Measurements from ENCODE around the gene EIF5A.
"Not testable (repeated sequence)": the region's sequence is repeated elsewhere in the genome, so short reads cannot be mapped to it uniquely, and the experiment has no call there.

The EIF5A gene

DNA sequence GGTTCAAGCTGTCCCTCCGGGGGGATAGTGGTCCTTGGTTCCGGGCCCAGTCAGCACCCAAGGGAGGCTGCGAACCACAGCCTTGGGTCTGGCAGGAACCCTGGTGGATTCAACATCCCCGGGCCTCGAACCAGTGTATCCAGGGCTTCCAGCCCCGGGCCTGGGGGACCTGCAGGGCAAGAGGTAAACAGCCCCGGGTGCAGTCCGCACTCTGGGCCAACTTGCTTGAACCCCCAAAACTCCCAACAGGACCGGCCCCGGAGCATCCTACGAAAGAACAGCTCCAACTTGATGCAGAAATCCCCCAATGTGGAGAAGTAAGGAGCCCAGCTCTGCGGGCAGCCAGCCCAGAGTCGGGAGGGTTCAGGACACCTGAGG lies 23.2 kb downstream of the EIF5A start:
- DNase-seq (ENCODE audit: low spot score): no peak

GRCh38 chr17:7332111-7332510 lies 24.7 kb downstream of the EIF5A start:
- no peak for DNase-seq (ENCODE audit: low spot score)

DNA sequence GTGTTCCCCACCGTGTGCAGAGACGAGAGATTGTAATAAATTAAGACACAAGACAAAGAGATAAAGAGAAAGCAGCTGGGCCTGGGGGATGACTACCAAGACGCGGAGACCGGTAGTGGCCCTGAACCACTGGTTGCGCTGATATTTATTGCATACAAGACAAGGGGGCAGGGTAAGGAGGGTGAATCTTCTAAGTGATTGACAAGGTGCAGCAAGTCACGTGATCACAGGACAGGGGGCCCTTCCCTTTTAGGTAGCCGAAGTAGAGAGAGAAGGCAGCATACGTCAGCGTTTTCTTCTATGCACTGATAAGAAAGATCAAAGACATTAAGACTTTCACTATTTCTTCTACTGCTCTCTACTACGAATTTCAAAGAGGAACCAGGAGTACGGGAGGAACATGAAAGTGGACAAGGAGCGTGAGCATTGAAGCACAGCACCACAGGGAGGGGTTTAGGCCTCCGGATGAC lies 25.2 kb downstream of the EIF5A start:
- DNase-seq (ENCODE audit: low spot score): not testable (repeated sequence)

- DNase-seq (ENCODE audit: low spot score): no peak
Measured at GRCh38 chr17:7334938-7335538, 27.6 kb downstream of the EIF5A start.

DNA sequence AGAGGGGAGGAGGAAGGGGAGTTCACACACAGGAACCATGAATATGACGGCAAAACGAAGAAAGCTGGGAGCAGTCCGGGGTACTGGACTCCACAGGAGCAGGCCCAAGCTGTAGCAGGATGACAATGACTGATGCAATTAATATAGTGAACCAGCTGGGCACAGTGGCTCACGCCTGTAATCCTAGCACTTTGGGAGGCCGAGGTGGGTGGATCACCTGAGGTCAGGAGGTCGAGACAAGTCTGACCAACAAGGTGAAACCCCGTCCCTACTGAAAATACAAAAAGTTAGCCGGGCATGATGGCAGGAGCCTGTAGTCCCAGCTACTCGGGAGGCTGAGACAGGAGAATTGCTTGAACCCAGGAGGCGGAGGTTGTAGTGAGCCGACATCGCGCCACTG lies 28.3 kb downstream of the EIF5A start:
- DNase-seq (ENCODE audit: low spot score): not testable (repeated sequence)

- DNase-seq (ENCODE audit: low spot score): peak; percentile 41
Measured at GRCh38 chr17:7336240-7337175, 29.1 kb downstream of the EIF5A start, which contains the start of gene ACAP1. ACAP1 (plus strand) TSS chr17:7336529; CDS start chr17:7336735, 206 bp downstream.

DNA sequence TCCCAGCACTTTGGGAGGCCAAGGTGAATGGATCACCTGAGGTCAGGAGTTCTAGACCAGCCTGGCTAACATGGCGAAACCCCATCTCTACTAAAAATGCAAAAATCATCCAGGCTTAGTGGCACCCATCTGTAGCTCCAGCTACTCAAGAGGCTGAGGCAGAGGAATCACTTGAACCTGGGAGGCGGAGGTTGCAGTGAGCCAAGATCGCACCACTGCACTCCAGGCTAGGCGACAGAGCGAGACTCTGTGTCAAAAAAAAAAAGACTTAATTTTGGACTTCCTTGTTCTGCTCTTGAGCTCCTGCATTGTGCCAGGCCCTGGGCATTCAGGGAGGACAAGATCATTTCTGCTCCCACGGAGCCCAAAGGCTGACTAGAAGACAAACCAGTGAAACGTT lies 30.2 kb downstream of the EIF5A start:
- DNase-seq (ENCODE audit: low spot score): not testable (repeated sequence)

DNA sequence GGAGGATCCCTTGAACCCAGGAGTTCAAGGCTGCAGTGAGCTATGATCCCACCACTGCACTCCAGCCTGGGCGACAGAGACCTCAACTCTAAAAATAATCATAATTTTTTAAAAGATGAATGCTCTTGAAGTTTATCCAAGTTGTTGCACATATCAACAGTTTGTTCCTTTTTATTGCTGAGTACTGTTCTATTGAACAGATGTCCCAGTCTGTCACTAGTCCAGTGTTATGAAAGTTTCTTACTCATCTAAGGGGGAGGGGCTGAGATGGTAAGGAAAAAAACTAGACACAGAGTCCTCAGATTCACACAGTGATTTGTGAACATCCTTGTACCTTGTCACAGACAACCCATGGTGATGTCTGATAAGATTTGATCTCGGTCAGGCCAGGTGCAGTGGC lies 32.8 kb downstream of the EIF5A start:
- DNase-seq (ENCODE audit: low spot score): no peak

DNA sequence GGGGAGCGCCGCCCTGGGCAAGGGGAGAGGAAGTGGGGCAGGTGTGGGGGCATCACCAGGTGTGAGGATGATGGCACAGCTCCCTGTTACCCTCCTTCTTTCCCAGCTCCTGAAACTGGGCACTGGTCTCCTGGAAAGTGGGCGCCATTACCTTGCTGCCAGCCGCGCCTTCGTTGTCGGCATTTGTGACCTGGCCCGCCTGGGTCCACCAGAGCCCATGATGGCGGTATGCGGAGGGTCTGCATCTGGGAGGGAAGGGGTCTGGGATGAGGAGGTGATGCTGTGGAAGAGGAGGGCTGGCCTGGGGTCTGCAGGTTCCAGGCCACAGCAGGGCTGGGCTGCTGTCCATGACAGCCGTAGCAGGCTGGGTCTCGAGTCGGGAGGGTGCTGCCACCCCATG lies 34.4 kb downstream of the EIF5A start:
- no peak for DNase-seq (ENCODE audit: low spot score)

- DNase-seq (ENCODE audit: low spot score): no peak
Measured at GRCh38 chr17:7343250-7343649, 35.8 kb downstream of the EIF5A start.

DNA sequence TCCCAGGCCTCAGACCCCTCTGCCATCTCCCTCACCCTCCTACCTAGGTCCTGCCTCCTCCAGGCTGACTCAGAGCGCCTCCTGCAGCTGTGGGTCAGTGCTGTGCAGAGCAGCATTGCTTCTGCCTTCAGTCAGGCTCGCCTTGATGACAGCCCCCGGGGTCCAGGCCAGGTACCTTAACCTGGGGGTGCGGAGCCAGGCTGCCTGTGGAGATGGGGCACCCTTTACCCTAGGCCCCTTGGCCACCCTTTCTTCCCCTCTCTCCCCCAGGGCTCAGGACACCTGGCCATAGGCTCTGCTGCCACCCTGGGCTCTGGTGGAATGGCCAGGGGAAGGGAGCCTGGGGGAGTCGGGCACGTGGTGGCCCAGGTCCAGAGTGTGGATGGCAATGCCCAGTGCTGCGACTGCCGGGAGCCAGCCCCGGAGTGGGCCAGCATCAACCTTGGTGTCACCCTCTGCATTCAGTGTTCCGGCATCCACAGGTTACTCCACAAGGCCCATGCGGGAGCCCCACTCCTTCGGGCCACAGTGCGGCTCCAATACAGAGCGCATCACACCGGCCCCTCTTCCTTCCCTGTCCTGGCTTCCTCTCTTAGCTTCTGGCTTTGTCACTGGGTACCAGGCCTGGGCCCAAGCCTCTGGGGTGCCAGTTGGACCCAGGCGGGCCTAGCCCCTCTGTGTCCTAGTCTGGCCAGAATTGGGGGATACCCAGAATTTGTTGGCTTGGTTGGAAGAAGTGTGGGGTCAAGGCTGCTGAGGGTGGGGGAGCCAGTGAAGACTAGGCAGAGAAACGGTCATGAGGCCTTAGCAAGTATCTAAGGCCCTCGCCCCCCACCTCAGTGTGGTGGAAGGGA lies 39.6 kb downstream of the EIF5A start:
- DNase-seq (ENCODE audit: low spot score): no peak

- no peak for DNase-seq (ENCODE audit: low spot score)
Measured at GRCh38 chr17:7347630-7348477, 40.4 kb downstream of the EIF5A start.

- no peak for DNase-seq (ENCODE audit: low spot score)
Measured at GRCh38 chr17:7348478-7349242, 41.2 kb downstream of the EIF5A start.

DNA sequence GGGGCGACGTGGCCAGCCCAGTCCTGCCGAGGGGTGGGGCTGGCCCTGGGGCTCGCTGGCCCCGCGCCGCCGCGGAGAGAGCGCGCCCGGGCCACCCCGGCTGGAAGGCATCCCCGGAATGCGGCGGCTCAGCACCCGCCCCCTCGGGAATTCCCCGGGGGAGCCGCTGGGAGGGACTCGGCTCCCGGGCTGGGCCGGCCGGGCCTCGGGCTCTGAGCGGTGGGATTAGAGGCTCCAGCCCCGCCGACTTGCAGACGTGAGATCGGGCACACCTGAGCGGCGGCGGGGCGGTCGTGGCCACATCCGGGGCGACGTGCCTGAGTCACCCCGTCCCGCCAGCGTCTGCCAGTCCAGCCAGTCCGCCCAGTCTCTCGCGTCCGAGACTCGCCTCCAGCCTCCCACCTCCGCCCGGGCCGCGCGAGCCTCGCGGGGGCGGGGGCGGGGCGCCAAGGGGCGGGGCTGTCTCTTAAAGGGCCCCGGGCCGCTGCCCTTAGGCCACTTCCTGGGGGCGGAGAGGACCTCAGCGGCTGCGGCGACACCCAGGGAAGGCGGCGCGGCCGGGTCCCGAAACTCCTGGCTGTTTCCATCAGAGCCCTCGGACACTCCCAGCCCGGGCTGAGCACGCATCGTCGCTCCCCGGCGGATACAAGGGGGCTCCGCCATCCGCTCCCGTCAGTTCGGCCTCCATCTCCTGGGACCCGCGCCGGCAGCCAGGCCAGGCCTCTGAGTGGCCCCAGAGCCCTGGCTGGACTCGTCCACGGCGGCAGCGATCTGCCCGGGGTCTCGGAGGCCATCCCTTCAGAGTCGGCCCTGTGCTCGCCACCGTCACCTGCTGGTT lies 44.5 kb downstream of the EIF5A start, which contains the start of gene KCTD11:
Gene KCTD11 (plus strand): TSS at position 498 of the 838 bp plus-strand sequence.
- DNase-seq (ENCODE audit: low spot score): peak; percentile 90

DNA sequence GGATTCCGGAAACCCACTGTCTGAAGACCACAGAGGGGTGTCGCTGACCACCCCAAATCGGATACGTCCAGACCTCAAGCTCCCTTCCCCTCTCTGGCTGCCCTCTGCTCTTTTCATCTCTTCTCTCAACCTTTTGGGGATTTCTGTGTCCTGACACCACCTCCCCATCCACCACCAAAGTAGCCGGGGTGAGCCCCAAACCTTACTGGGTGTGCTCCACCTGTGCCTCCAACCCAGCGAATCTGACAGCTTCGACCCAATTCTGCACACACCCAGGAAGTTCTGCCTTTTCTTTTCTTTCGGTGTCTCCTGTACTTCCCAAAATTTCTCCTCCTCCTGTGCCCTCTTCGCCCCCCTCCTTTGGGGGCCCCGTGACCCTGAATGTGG lies 45.1 kb downstream of the EIF5A start:
- no peak for DNase-seq (ENCODE audit: low spot score)

DNA sequence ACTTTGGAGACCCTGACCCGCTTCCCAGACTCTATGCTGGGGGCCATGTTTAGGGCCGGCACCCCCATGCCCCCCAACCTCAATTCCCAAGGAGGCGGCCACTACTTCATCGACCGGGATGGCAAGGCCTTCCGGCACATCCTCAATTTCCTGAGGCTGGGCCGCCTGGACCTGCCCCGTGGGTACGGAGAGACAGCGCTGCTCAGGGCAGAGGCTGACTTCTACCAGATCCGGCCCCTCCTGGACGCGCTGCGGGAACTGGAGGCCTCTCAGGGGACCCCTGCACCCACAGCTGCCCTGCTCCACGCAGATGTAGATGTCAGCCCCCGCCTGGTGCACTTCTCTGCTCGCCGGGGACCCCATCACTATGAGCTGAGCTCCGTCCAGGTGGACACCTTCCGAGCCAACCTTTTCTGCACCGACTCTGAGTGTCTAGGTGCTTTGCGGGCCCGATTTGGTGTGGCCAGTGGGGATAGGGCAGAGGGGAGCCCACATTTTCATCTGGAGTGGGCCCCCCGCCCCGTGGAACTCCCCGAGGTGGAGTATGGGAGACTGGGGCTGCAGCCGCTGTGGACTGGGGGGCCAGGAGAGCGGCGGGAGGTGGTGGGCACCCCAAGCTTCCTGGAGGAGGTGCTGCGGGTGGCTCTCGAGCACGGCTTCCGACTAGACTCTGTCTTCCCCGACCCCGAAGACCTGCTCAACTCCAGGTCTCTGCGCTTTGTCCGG lies 45.6 kb downstream of the EIF5A start:
- DNase-seq (ENCODE audit: low spot score): no peak

- DNase-seq (ENCODE audit: low spot score): no peak
Measured at GRCh38 chr17:7354262-7354843, 46.9 kb downstream of the EIF5A start.

- no peak for DNase-seq (ENCODE audit: low spot score)
Measured at GRCh38 chr17:7355053-7355452, 47.6 kb downstream of the EIF5A start, which contains the start of gene TMEM95. TMEM95 (plus strand) TSS chr17:7355156; CDS start chr17:7355205, 49 bp downstream.
